ENCODE measurements around the gene ANKS1B. TPM values are rescaled to one million over a fixed set of nuclear protein-coding genes. Genes with fewer than 3 reads are reported as not detected.

ANKS1B gene
- total and polyA plus RNA-seq, 10 of the 15 experiments (the other 5 are each of a cell fraction or from before 2014, with no cell fraction given) = 0.16 to 1.3 (median 0.82) TPM; not detected in 7

GRCh38 chr12:99036566-99036965 lies 948.2 kb downstream of the ANKS1B start:
- Histone ChIP-seq H3K4me3 (no peak overlapping the region), H4K20me1 (ENCODE audit: control insufficient read depth, insufficient read depth) (no peaks in the 10 kb centered on the region), H3K27ac (ENCODE audit: control insufficient read depth, insufficient read depth) (no peak overlapping the region), H3K4me1 (ENCODE audit: control insufficient read depth, insufficient read depth, low read length) (no peaks in the 10 kb centered on the region), H2AFZ (ENCODE audit: control insufficient read depth, low read depth, low read length) (no peak overlapping the region), H3K27me3 (replicated peaks in 1 of 2; ENCODE audit: control insufficient read depth in 2 of 2, insufficient read depth in 2 of 2, low read length in 1 of 2) (no peaks in the 10 kb centered on the region; a peak in 1 of 4 replicates), H3K9me3 (replicated peaks; ENCODE audit: control insufficient read depth, insufficient read depth, low read length) (no peaks in the 10 kb centered on the region), H3K4me2 (ENCODE audit: control insufficient read depth, insufficient read depth) (no peak overlapping the region), H3K9ac (ENCODE audit: control insufficient read depth, insufficient read depth, low read length) (no peak overlapping the region), H3K79me2 (ENCODE audit: control insufficient read depth, insufficient read depth, low read length) (no peaks in the 10 kb centered on the region), H3K36me3 (ENCODE audit: control insufficient read depth in 2 of 2, insufficient read depth in 2 of 2, low read length in 1 of 2) (no peaks in the 10 kb centered on the region)
- RAD21 ChIA-PET (ENCODE audit: unreplicated experiment) = interaction anchor here (1.4 kb wide), 1 partner anchor 8 kb away, joined by 4 read pairs; no protein-coding TSS in a partner anchor
- SMC1A ChIA-PET (ENCODE audit: uncharacterized antibody, unreplicated experiment) = no interaction called here
- DNase-seq (ENCODE audit: low read depth, low spot score) (no peak), ATAC-seq (no peak), FAIRE-seq (no peak)
- CTCF ChIA-PET = interaction anchor here (0.7 kb wide), 1 partner anchor 28 kb away, joined by 3 read pairs; no protein-coding TSS in a partner anchor
- BruUV-seq (replicated peaks) = no TSS peak
- TF ChIP-seq CREM (IDR thresholded peaks at IDR 0.05; ENCODE audit: low read depth) = no peak
- no peak for TF ChIP-seq ZBTB4 (CRISPR knock-in tag; IDR thresholded peaks at IDR 0.05)
- TF ChIP-seq LARP7 (IDR thresholded peaks at IDR 0.05) = no peak
- no peak for TF ChIP-seq SP1 (IDR thresholded peaks at IDR 0.05; ENCODE audit: low read depth, low read length)
- TF ChIP-seq ZNF384 (IDR thresholded peaks at IDR 0.05; ENCODE audit: borderline replicate concordance, low read depth, low read length) = no peak
- TF ChIP-seq TCF12 (IDR thresholded peaks at IDR 0.05; ENCODE audit: low read depth, low read length) = no peak
- no peak for TF ChIP-seq ZBTB11 (CRISPR knock-in tag; IDR thresholded peaks at IDR 0.05)
- TF ChIP-seq MLLT1 (IDR thresholded peaks at IDR 0.05) = no peak
- no peak for TF ChIP-seq SREBF1 (IDR thresholded peaks at IDR 0.05; ENCODE audit: low read length)
- no peak for TF ChIP-seq STAT1 (conservative IDR thresholded peaks at IDR 0.05)
- no peak for TF ChIP-seq RFX5 (IDR thresholded peaks at IDR 0.05; ENCODE audit: low read depth, low read length)
- TF ChIP-seq ZZZ3 (IDR thresholded peaks at IDR 0.05; ENCODE audit: control insufficient read depth, insufficient read length, low read depth) = no peak
- TF ChIP-seq SMAD1 (IDR thresholded peaks at IDR 0.05; ENCODE audit: low read depth, partially characterized antibody) = no peak
- no peak for TF ChIP-seq FOXK2 (IDR thresholded peaks at IDR 0.05)
- TF ChIP-seq NFYB (IDR thresholded peaks at IDR 0.05; ENCODE audit: insufficient read depth, low read depth, low read length) = no peak
- no peak for TF ChIP-seq ZBED1 (IDR thresholded peaks at IDR 0.05; ENCODE audit: borderline replicate concordance)
- no peak for TF ChIP-seq ESRRA (IDR thresholded peaks at IDR 0.05; ENCODE audit: low read length)
- no peak for TF ChIP-seq MYB (IDR thresholded peaks at IDR 0.05; ENCODE audit: borderline replicate concordance, low read depth, low read length)
- TF ChIP-seq KAT2A (conservative IDR thresholded peaks at IDR 0.05; ENCODE audit: control insufficient read depth, low read depth, low read length) = no peak
- in situ Hi-C loops (cut with MboI) = no loop called here
- POLR2A ChIA-PET = no interaction called here
- intact Hi-C loops (cut with micrococcal nuclease; ENCODE audit: unreplicated experiment) = no loop called here
